Measurements from ENCODE around the gene ATP9B.

DNA sequence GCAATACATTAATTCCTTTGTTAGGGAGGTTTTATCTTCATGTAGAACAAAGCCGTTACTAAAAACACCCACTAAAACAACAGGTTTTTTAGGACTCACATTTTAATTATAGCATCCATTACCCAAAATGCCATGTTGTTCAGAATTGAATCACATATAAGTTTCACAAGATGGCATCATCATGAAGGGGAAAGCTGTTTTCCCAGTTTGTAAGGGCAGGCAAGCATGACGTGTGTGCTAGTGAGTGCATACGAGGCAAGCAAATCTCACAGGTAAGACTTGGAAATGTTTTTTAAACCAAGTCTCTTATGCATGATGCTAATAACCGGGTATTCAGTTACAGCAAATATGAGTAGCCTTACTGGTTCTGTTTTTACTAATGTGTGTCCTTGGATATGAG is 214.7 kb downstream of the ATP9B start:
- TF ChIP-seq, protein P1, sequence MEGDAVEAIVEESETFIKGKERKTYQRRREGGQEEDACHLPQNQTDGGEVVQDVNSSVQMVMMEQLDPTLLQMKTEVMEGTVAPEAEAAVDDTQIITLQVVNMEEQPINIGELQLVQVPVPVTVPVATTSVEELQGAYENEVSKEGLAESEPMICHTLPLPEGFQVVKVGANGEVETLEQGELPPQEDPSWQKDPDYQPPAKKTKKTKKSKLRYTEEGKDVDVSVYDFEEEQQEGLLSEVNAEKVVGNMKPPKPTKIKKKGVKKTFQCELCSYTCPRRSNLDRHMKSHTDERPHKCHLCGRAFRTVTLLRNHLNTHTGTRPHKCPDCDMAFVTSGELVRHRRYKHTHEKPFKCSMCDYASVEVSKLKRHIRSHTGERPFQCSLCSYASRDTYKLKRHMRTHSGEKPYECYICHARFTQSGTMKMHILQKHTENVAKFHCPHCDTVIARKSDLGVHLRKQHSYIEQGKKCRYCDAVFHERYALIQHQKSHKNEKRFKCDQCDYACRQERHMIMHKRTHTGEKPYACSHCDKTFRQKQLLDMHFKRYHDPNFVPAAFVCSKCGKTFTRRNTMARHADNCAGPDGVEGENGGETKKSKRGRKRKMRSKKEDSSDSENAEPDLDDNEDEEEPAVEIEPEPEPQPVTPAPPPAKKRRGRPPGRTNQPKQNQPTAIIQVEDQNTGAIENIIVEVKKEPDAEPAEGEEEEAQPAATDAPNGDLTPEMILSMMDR (IDR thresholded peaks at IDR 0.05): no peak
- no peak for TF ChIP-seq POLR2A (IDR thresholded peaks at IDR 0.05)

Data from ovary (tissue), 3 donors.